ENCODE measurements around the gene MYG1.

DNA sequence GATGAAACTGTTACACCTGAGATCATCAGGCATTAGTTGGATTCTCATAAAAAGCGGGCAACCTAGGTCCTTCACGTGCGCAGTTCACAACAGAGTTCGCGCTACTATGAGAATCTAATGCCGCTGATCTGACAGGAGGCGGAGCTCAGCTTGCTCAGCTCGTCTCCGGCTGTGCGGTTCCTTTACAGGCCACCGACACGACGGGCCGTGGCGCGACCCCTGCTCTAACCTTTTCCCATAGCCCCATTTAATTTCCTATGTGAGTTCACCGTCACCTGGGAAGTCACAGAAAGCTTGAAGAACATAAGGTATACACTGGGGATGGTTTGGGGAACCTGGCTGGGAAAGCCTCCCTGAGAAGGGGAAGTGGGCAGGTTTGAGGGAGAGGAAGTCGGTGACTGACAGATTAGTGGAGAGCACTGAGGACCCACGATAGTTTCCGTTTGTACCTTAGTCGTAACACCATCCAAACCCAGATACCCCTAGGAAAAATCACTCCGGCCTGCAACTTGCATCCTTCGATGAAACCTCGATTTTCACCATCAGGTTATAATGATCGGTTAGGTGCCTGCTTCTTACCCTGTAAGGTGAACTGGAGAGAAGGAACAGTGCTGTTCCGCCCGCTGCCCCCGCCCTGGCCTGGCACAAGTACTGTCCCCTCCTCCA lies 24.8 kb downstream of the MYG1 start:
- TF ChIP-seq, protein P1, sequence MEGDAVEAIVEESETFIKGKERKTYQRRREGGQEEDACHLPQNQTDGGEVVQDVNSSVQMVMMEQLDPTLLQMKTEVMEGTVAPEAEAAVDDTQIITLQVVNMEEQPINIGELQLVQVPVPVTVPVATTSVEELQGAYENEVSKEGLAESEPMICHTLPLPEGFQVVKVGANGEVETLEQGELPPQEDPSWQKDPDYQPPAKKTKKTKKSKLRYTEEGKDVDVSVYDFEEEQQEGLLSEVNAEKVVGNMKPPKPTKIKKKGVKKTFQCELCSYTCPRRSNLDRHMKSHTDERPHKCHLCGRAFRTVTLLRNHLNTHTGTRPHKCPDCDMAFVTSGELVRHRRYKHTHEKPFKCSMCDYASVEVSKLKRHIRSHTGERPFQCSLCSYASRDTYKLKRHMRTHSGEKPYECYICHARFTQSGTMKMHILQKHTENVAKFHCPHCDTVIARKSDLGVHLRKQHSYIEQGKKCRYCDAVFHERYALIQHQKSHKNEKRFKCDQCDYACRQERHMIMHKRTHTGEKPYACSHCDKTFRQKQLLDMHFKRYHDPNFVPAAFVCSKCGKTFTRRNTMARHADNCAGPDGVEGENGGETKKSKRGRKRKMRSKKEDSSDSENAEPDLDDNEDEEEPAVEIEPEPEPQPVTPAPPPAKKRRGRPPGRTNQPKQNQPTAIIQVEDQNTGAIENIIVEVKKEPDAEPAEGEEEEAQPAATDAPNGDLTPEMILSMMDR (optimal IDR thresholded peaks at IDR 0.05 in 1 of 3, IDR thresholded peaks at IDR 0.05 in 1 of 3, conservative IDR thresholded peaks at IDR 0.05 in 1 of 3; ENCODE audit: extremely low read depth in 1 of 3, insufficient read depth in 2 of 3, low read length in 3 of 3) = no peak
- no peak for TF ChIP-seq EZH2 (IDR thresholded peaks at IDR 0.05; ENCODE audit: low read length)

Measured in keratinocyte (primary cell).